Measurements from ENCODE around the gene NRXN3.

DNA sequence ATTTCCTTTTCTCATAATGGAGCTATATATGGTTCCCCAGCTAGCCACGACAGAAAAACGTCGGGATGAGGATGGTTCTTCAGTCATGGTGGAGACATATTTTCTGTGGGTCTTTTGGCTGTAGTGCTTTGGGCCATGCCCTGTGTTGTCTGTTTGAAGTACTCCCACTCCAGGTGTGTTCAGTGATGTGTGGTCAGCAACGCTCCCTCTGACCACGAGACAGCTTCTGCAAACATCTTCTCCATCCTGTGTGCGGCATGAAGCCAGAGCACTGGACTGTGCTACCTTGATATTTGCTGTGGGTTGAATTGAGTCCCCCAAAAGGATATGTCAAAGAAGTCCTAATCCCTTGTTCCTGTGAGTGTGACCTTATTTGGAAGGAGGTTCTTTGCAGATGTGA lies 931.2 kb downstream of the NRXN3 start:
- no peak for TF ChIP-seq CTCF (conservative IDR thresholded peaks at IDR 0.05; ENCODE audit: low read length)
- no peak for TF ChIP-seq EZH2phosphoT487 (IDR thresholded peaks at IDR 0.05; ENCODE audit: borderline replicate concordance, low read depth, low read length)
